GM19240 (cell line): ENCODE data around the gene ENOX1.

Experiments
- DNase-seq: peaks from one replicate; pipeline ENCODE4 v3.0.0; 2011; ENCODE audit warnings: low spot score; ENCODE audit not compliant: insufficient read length

The ENOX1 gene

DNA sequence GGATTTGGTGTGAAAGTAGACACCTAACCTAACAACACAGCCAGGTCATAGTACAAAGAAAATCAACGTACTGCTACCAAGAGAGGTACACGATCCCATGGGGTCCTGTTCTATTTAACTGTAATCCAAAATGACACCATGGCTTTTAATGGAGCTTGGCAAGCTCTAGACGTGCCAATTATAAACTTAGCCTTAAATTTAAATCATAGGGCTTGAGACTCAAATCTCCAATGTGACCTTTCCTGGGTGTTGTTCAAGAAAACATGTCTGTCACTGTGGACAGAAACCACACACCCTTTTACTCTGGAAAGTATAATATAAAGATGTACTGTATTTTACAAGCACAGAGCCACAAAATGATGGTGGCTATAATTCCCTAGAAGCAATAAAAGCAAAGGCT lies 299.3 kb downstream of the ENOX1 start:
- no peak for DNase-seq

DNA sequence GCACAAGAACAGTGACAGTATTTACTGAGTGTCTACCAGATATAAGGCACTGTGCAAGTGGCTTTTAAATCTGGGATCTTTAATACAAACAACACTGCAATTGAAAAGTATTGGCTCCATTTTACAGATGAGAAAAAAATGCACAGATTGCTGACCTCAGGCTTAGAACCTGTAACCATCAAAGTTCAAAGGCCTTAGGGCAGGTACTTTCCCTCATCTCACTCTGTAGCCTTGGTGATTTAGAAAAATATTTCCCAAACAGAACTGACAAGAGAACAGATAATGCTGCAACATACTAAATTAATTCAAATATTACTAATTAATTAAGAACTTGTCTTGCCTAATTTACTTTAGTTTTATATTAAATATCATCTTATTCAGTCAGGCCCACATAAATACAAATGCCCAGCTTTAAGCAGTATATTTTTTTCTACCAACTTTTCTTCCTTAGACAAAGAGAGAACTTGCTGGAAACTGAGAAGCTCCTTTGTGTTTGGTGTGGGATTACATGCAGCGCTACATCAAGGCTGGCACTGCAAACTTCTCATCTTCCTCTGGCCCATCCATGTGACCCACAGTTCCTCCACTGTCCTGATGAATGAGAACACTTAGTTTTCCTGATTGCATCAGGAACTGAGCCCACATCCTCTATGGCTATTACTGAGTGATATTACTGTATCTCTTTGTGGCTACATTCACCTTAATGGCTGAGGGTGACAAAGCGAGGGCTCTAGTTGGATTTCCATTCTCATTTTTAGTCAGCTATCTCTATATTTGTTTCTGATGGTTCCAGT lies 302.1 kb downstream of the ENOX1 start:
- DNase-seq = no peak

DNA sequence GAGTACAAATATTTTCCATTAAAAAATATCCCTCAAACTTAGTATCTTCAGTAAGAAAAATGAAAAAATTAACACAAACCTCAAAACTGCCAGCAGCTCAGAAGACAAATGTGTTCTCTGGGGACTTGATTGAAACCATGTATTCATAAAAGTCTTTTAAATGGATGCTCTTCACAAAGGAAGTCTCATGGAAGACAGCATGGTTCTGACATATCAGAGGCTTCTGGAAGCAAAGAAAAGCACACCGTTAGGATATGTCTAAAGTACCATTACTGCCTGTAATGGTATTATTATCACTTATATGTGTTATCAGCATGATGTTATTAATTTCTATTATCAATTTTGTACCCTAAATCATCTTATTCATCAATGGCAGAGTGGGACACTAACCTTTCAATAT lies 302.8 kb downstream of the ENOX1 start:
- no peak for DNase-seq

DNA sequence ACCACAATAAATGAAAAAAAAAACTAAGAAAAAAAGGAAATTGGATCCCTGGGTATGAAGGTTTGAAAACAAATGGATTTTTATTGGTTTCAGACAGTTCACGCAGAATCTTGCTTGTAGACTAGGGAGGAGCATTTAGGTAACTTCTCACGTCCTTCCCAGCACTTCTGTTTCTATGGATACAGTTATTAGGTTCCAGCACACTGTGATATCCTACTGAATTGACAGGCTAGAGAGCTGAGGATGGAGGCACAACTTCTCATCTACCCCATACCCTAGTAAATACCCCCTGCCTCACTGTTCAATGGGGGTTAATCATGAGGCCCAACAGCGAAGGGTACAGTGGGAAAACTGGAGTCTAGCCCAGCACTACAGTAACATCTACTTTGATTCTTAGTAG lies 304.1 kb downstream of the ENOX1 start:
- DNase-seq = no peak

DNA sequence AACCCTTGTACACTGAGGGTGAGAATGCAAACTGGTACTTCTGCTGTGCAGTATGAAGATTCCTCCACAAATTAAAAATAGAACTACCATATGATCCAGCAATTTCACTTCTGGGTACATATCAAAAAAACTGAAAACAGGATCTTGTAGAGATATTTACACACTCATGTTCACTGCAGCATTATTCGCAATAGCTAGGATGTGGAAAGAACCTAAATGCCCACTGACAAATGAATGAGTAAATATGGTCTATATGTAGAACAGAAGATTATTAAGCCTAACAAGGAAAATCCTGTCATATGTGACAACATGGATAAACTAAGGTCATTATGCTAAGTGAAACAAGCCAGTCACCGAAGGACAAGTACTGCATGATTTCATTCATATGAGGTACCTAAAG lies 304.7 kb downstream of the ENOX1 start:
- no peak for DNase-seq

DNA sequence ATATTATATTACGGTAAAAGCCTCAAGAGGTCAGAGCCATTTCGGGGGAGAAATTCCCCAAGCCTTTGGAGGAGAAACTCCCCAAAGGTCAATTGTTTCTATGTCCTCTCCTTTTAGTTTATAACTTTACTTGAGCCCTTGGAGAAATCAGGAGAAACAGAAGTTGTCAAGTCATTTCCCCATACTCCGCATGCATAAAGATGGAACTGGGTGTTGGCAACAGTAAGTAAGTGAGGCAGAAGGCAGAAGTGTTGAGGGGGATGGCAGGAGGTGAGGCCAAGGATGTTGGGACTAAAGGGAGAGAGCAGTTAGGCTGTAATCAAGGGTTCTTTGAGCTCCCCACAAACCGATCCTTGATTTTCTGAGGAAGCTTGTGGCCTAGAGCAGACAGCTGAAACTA lies 307.9 kb downstream of the ENOX1 start:
- no peak for DNase-seq

DNA sequence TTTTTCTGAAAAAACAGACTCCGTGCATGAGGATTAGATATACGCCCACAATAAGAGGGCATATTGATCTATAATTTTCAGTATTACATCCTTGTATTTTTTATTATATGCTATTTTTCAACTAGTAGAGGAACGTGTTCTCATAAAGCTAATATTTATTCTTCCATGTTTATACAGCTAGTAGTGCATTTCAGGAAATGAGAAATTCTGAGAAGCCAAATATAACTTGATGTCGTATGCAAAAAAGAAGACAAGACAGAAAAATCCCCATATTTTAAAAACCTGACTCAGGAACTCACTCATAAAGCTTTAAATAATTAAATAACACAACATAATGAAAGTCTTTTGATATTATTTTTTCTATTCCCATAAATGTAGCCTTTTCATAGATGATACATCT lies 308.6 kb downstream of the ENOX1 start:
- DNase-seq = no peak

DNA sequence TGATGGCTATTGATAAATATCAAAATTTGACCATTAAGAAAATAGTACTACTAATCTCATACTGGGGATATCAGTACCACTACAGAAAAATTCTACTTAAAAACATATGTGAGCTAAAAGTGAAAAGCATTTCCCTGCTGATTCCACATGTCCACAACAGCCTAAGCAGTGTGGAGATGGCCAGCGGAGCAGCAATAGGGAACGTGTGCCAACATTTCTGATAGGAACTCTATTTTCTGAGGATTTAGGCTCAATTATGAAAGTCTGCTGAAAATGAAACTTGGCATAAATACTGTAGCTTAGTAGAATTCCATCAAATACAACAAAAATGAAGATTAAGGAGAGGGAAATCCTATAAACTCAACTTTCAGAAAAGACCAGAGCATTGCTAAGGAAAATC lies 311.6 kb downstream of the ENOX1 start:
- DNase-seq = no peak

DNA sequence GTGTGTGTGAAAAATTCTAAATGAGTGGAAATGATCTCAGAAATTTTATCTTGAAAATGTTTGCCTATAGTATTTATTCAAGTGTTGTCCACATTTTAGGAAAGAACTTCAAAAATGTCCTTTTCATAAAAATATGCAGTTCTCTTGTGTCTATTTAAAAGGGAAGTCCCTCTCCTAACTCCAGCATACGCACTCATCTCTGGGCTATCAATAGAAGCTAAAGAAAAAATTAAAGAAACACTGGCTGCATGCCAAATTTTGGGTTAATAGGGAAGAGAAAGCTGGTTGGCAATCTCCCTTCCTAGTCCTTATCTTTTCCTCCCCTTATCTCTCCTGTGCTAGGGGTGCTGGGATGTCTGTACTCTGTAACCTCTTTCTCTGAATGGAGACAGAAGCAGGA lies 313.3 kb downstream of the ENOX1 start:
- DNase-seq = no peak

DNA sequence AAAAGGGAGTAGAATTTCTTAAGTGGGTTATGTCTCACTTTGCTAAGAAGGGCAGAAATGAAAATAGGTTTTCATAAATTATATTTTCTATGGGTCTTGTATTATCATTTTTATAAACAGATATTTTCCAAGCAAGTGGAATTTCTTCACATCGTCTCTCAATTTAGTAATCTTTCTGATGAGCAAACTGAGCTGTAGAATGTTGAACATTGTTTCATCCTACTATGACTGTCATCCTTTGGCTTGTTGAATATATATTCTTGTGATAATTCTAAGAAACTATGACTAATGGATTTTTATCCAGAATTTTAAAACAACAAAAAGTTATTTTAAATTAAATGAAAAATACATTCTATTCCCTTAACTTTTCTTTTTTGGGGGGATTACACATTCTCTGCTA lies 313.8 kb downstream of the ENOX1 start:
- no peak for DNase-seq

DNA sequence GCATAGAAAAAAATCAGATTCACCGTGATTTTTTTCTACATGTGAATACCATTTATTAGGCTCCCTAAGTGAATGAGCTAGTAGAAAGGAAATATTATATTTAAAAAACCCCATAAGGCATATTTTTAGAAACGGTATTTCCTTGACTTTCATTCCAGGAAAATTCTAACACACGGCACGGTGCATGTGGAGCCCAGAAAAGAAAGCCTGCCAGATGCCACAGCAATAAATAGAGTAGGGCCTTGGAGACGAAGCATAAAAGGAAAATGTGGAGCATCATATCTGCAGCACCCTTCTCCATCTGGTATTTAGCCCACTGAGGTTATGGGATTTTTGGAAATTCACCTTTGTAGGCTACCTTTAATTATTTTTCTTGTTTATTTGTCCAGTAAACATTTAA lies 314.4 kb downstream of the ENOX1 start:
- no peak for DNase-seq

DNA sequence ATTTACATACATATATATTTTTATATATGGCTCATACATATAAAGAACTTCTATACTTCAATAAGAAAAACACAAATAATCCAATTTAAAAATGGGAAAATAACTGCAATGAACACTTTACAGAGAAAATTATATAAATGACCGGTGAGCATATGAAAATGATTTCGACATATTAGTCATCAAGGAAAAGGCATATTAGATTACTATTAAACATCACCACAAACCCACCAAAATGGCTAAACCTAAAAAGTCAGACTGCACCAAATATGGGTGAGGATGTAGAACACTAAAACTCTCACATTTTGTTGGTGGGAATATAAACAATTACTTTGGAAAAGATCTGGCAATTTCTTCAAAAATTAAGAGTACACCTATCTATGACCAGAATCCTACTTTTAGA lies 316.2 kb downstream of the ENOX1 start:
- no peak for DNase-seq

DNA sequence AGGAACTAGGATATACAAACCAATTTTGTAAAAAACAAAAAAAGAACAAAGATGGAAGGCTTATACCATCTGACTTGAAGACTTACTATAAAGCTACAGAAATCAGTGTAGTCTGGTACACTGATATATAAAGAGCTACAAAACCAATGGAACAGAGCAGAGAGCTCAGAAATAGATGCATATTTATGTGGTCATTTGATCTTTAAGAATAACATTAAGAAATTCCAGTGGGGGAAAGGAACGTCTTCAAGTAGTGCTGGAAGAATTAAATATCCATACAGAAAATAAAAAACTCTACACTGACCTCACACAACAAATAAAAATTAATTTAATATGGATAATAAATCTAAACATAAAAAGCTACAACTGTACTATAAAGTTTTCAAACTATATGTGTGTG lies 317.0 kb downstream of the ENOX1 start:
- DNase-seq = no peak

DNA sequence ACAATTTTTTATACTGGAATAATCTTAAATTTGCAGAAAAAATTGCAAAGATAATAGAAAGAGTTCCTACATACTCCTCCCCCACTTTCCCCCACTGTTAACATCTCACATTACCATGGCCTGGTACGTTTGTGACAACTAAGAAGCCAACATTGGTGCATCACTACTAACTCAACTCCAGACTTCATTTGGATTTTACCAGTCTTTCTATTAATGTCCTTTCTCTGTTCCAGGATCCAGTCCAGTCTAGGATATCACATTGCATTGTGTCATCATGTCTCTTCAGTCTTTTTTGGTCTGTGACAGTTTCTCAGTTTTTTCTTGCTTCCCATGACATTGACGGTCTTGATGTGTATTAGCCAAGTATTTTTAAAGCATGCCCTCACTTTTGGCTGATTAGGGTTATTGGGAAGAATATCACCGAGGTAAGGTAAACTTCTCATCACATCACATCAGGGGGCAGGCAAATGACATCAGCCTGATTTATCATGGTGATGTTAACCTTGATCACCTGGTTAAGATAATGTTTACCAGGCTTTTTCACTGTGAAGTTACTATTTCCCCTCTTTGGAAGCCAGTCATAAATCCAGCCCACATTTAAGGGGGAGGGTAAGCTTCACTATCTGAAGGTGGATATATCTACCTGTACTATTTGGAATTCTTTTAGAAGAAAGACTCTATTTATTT lies 322.1 kb downstream of the ENOX1 start:
- DNase-seq = no peak

DNA sequence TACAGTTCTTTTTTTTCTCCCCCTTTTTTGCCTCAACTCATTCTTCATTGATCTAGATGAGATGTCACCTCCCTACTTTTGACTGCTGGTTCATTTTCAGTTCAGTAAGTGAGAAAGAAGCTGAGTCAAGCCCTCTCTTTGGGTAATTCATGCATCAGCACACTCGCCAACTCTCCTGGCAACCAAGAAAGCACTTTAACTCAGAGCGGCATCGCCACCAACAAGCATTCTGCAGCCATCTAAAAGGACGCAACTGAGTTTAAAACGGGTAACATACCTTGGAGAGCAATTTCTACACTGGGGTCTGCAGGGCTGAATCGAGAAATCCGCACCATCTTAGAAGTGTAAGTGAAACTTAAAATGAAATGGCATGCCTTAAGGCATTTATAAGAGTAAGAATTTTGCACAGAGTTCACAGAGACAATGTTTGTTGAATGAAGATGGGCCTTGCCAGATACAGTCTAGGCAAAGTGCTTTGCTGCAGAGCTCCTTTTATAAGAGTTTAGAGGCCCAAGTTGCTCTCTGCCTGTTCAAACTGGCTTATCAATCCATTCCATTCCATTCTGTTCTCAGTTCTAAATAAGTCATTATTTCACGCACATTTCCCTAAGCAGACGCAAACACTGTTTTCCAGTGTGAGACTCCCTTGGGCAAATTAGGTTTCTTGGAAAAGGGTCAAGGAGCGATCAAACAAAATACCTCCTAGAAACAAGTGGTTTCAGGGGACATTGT lies 338.0 kb downstream of the ENOX1 start:
- DNase-seq = no peak

DNA sequence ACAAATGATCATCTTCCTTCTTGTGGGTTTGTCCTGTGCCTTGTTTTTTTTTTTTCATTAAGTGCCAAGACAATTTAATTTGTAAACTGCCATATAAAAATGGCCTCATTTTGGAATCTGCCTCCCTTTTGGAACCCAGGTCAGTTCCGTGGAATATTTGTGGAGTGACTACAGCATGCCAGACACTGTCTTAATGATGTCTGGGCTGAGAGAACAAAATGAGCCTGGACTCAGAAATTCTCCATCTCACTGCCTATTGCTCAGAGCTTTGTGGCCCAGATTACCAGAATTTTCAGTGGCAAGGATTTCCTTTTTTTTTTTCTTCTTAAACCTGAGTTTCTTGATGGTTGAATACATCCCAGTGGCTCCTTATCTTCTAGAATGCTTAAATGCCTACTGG lies 340.6 kb downstream of the ENOX1 start:
- DNase-seq = no peak

DNA sequence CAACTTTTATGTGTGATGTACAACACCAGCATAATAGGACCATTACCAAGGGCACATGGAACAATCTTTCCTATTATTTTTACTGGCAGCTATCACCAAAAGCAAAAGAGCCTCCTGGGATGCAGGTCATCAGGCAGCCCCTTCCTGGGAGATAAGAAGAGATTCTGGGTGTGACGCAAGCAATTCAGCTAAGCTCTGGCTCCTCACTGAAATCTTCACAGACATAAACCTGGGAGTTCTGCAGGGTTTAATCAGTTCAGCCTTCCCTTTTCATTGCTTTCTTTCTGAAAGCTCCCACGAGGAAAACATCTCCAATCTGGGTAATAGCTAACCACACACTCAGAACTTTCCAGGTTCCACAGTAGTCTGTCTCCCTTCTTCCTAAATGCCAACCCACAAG lies 341.1 kb downstream of the ENOX1 start:
- no peak for DNase-seq

DNA sequence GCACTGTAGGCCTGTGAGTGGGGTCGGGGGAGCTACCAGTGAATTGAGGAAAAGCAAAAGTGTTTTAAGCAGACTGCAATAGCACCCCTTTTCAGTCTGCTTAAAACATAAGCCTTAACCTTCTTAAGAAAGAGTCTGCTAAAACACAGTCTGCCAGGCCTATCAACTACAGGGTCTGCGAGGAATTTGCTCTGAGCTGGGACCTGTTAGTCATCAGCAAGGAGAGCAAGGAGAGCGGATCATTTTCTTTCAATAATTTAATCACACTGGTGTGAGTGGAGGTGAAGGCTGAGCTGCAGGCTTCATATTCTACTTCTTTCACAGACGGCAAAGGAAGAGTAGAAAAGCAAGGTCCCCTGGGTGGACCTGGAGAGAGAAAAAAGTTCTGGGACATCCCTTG lies 342.7 kb downstream of the ENOX1 start:
- no peak for DNase-seq

DNA sequence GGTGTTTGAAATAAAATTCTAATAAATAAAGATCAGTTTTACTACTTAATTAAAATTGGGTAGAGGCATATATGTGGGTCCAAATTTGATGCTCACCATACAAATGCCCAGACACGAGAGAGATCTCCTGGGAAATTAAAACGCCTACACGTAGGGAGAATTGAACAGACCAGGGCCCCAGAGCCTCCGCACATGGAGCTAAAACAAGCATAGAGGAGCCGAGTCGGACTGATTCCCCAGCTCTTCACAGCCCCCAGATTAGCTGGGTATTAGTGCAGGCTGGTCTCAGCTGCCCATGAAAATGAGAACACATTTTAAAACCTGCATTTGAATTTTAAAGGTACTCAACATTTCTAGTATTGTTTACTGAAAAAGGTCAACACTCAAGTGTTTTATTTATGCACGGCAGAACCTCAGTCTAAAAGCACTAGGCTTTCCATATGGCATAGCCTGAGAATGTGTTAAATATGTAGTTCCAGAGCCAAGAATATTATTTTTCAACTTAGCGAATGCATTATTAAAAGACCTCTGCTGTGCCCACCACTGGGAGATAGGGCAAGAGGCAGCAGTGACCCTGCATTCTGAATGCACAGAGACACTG lies 344.8 kb downstream of the ENOX1 start:
- no peak for DNase-seq

DNA sequence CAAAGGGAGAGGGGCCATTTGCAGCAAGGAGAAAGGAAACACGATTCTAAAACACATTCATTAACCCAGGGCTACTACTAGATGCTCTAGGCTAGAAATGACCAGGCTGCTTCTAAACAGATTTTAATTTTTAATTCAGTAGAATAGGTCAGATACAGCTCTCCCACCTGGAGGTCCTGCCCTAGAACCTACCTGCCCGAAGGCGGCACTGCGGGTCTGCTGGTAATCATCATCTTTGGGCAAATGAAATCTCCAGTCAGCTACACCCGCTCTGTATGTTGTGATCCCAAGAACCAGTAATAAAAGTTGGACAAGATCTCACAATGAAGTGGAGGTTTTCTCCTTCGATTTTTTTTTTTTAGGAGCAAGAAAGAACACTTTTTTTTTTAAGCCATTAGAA lies 345.3 kb downstream of the ENOX1 start:
- DNase-seq = no peak

DNA sequence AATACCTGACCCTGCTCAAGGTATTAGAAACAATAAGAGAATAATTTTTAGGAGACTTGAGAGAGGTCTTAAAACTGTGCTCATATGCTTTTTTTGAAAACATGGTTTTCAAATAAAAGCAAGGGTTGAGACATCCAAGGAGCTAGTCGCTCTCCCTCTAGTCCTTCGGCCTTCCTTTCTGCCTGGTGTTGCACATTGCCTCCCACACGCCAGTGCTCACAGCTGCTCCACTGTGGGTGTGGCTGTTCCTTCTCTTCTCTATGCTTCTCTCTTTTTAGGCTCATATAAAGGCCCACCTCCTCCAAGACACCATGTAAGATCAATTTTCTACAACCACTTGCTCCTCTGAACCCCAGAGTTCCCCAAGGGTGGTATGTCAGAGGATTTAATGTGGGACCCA lies 352.6 kb downstream of the ENOX1 start:
- no peak for DNase-seq

DNA sequence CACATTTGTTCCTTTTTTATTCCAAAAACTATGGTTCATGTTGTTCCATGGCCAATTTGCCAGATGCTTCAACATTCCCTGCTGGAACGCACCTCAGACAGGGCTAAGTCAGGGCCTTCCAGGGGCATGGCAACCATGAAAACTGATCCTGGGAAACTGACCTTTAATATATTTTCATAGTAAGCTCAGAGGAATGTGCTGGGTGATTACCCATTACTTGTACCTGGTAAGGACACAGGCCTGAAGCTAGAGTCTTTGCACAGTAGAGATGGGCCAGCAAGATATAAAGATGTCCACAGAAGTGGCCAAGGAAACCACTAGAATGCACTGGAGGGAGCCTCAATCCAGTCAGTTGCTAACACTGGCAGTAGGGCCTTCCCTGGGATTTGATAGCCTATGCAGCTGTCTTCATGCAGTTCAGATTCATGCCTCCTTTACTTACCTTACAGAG lies 353.1 kb downstream of the ENOX1 start:
- no peak for DNase-seq
